A549 (cell line): ENCODE results near the gene PGAM1. TPM values are rescaled to one million over a fixed set of nuclear protein-coding genes. Genes with fewer than 3 reads are reported as not detected.

ENCODE experiments used
- ATAC-seq, 2 experiments: fragments of 200-7000 bp in 1 of 2; fragments of >200 bp in 1 of 2; cut with Nextera tagmentation in 1 of 2; cut with Tn5 transposase in 1 of 2; 3 replicates each; pipeline versions ENCODE4 v1.8.0 to v1.9.1; 2018 to 2020; ENCODE audit warnings: mild to moderate bottlenecking in 1 of 2, moderate library complexity in 1 of 2
- CTCF ChIA-PET: fragments of 300-600 bp; sonication (Branson Sonifier 250); formaldehyde crosslinking; extraction: SDS; loops from one replicate; lab custom pipeline; 2021; ENCODE audit warnings: antibody characterized with exemption, inconsistent platforms; lab: Yijun Ruan, JAX
- POLR2A ChIA-PET: fragments of 350-600 bp; formaldehyde crosslinking; extraction: SDS; loops from one replicate; lab custom pipeline; 2021; ENCODE audit warnings: antibody characterized with exemption, inconsistent platforms; lab: Yijun Ruan, JAX
- DNase-seq, 2 experiments: peaks; one replicate each; pipeline versions ENCODE4 v3.0.0 to v3.0.0-alpha.2; 2011 to 2016; ENCODE audit warnings: low read depth in 1 of 2, low spot score in 1 of 2
- FAIRE-seq: peaks from 2 replicates; lab custom pipeline; 2011; peaks lifted over from hg19 to GRCh38; lab: Jason Lieb, UNC
- H3K27ac ChIP-seq, 2 experiments: fragments of >200 bp; sonication (Bioruptor Twin); formaldehyde crosslinking; 3 replicates each; pipeline ENCODE4 v1.5.1; 2016 to 2017
- H3K4me1 ChIP-seq: fragments of >200 bp; sonication (Bioruptor Twin); formaldehyde crosslinking; 3 replicates; pipeline ENCODE4 v1.6.1; 2016
- H3K4me2 ChIP-seq: fragments of >200 bp; sonication (Bioruptor Twin); formaldehyde crosslinking; 3 replicates; pipeline ENCODE4 v1.6.1; 2016
- H3K4me3 ChIP-seq: fragments of >200 bp; sonication (Bioruptor Twin); formaldehyde crosslinking; 3 replicates; pipeline ENCODE4 v1.5.1; 2016
- H3K9me3 ChIP-seq: fragments of >200 bp; sonication (Bioruptor Twin); formaldehyde crosslinking; 3 replicates; pipeline ENCODE4 v1.6.1; 2016
- ATOH8 ChIP-seq: fragments of 250-450 bp; sonication (Bioruptor Pico); IDR thresholded peaks from 2 replicates; pipeline ENCODE4 v1.5.0; 2020; ENCODE audit warnings: low read depth, mild to moderate bottlenecking, moderate library complexity
- CBX2 ChIP-seq: fragments of 200-600 bp; sonication (generic); IDR thresholded peaks from 2 replicates; pipeline ENCODE4 v1.6.1; 2016; ENCODE audit warnings: low read depth, mild to moderate bottlenecking, borderline replicate concordance
- CHD2 ChIP-seq: fragments of 150-350 bp; IDR thresholded peaks from 2 replicates; pipeline ENCODE4 v1.6.1; 2014; ENCODE audit warnings: low read length; ENCODE audit not compliant: partially characterized antibody
- EP300 ChIP-seq, 2 experiments: fragments of >200 bp; sonication (Bioruptor Twin); formaldehyde crosslinking; IDR thresholded peaks; 2 replicates in 1 of 2; 3 replicates in 1 of 2; pipeline ENCODE4 v1.6.1; 2016 to 2017
- FOSL2 ChIP-seq, 2 experiments: fragments of 450-650 bp in 1 of 2; fragments of >200 bp in 1 of 2; sonication (Bioruptor Twin) in 1 of 2; formaldehyde crosslinking; IDR thresholded peaks; 2 replicates each; pipeline versions ENCODE4 v1.5.0 to v1.6.1; 2016 to 2020; ENCODE audit warnings: mild to moderate bottlenecking in 1 of 2, moderate library complexity in 1 of 2
- HDAC2 ChIP-seq: fragments of 200-600 bp; sonication (generic); IDR thresholded peaks from 2 replicates; pipeline ENCODE4 v1.6.1; 2016
- HMGXB4 ChIP-seq: fragments of 250-450 bp; sonication (Bioruptor Pico); IDR thresholded peaks from 2 replicates; pipeline ENCODE4 v1.5.0; 2021; ENCODE audit warnings: mild to moderate bottlenecking, moderate library complexity, borderline replicate concordance
- HOXB5 ChIP-seq: fragments of 250-450 bp; sonication (Bioruptor Pico); IDR thresholded peaks from 2 replicates; pipeline ENCODE4 v1.5.0; 2020; ENCODE audit warnings: mild to moderate bottlenecking, moderate library complexity
- JUN ChIP-seq, 2 experiments: fragments of >200 bp; sonication (Bioruptor Twin); formaldehyde crosslinking; IDR thresholded peaks; 2 replicates in 1 of 2; 3 replicates in 1 of 2; pipeline ENCODE4 v1.6.1; 2016 to 2017
- JUNB ChIP-seq: fragments of >200 bp; sonication (Bioruptor Twin); formaldehyde crosslinking; IDR thresholded peaks from 2 replicates; pipeline ENCODE4 v1.6.1; 2016
- MAFK ChIP-seq: fragments of 450-650 bp; IDR thresholded peaks from 2 replicates; pipeline ENCODE4 v1.6.1; 2014; ENCODE audit not compliant: partially characterized antibody
- PBX3 ChIP-seq: IDR thresholded peaks from 2 replicates; pipeline ENCODE4 v1.6.1; 2012
- POLR2A ChIP-seq: IDR thresholded peaks from 2 replicates; pipeline ENCODE4 v1.6.1; 2012; ENCODE audit warnings: mild to moderate bottlenecking, low read length
- RAD21 ChIP-seq, 2 experiments: fragments of >200 bp in 1 of 2; sonication (Bioruptor Twin) in 1 of 2; formaldehyde crosslinking in 1 of 2; IDR thresholded peaks in 1 of 2; conservative IDR thresholded peaks in 1 of 2; 2 replicates in 1 of 2; 3 replicates in 1 of 2; pipeline ENCODE4 v1.6.1; 2012 to 2018; ENCODE audit warnings: inconsistent platforms in 1 of 2
- WGBS: methylation state at CpG from one replicate; pipeline ENCODE4 v1.1.6; 2017; ENCODE audit errors: missing lambda C conversion rate; 5-methylcytosine and 5-hydroxymethylcytosine counted together
- polyA plus RNA-seq, 4 experiments: library from polyadenylated mRNA; depleted of rRNA in 3 of 4; stranded (reverse); fragments of >200 nt; fragmentation: RNase III in 1 of 4; extraction: RNeasy Plus Mini Kit Qiagen cat#74134 plus additional on column Dnase treatment in 1 of 4; gene quantifications; 2 replicates in 3 of 4; 3 replicates in 1 of 4; pipeline ENCODE4 v1.2.3, GENCODE V29; 2011 to 2017

Gene PGAM1
- polyA plus RNA-seq, 2 of the 4 experiments (the other 2 are of a cell fraction), result 459 to 557 TPM

- H3K27ac ChIP-seq, result no peak overlapping the region
- no peak for DNase-seq
- ChIA-PET CTCF (interaction anchor here (1.5 to 3.1 kb wide), 3 partner anchors 21 to 170 kb away, joined by 4 to 10 read pairs (median 6); no protein-coding TSS in a partner anchor), POLR2A (interaction anchor here (0.6 kb wide), 1 partner anchor 17 kb away, joined by 4 read pairs; no protein-coding TSS in a partner anchor)
- no peak overlapping the region for H3K4me3 ChIP-seq
- FAIRE-seq, result no peak
- WGBS, result 96% methylated on average over 1 of the region's 1 CpG
- no peak for ATAC-seq
- peaks cover 13% of the 10 kb centered on the region for H3K4me1 ChIP-seq
- H3K4me2 ChIP-seq, result no peak overlapping the region
- H3K9me3 ChIP-seq, result no peaks in the 10 kb centered on the region
- TF ChIP-seq EP300 (IDR thresholded peaks at IDR 0.05) (no peak), PBX3 (no peak), CHD2 (no peak), HDAC2 (no peak)
- TF ChIP-seq, all 56 proteins: peak for 0
Observed at GRCh38 chr10:97442277-97442676, 16.3 kb downstream of the PGAM1 start.

- Histone ChIP-seq H3K27ac (no peak overlapping the region), H3K4me3 (no peak overlapping the region), H3K9me3 (no peaks in the 10 kb centered on the region), H3K4me2 (no peak overlapping the region; the same call in 2 of the 3 replicates), H3K4me1 (peaks cover 27% of the 10 kb centered on the region)
- CTCF ChIA-PET, result interaction anchor here (0.6 to 3.1 kb wide), 8 partner anchors 10 to 806 kb away, joined by 3 to 10 read pairs (median 5); no protein-coding TSS in a partner anchor
- FAIRE-seq (no peak), ATAC-seq (no peak), DNase-seq (no peak)
- 92% methylated on average over 1 of the region's 1 CpG for WGBS
- TF ChIP-seq JUN (IDR thresholded peaks at IDR 0.05), result no peak
- peak; percentile 10 for TF ChIP-seq MAFK
- POLR2A ChIA-PET, result no interaction called here
Observed at GRCh38 chr10:97444212-97444611, 18.2 kb downstream of the PGAM1 start.

GRCh38 chr10:97445357-97445721 lies 19.3 kb downstream of the PGAM1 start:
- ChIA-PET CTCF (interaction anchor here (0.6 to 3.1 kb wide), 10 partner anchors 9 to 167 kb away, joined by 3 to 10 read pairs (median 4); no protein-coding TSS in a partner anchor), POLR2A (interaction anchor here (0.7 kb wide), 1 partner anchor 69 kb away, joined by 3 read pairs; no protein-coding TSS in a partner anchor)
- 3% methylated on average over 13 of the region's 13 CpGs for WGBS
- Histone ChIP-seq H3K9me3 (no peaks in the 10 kb centered on the region), H3K27ac (peak overlapping the region; percentile 80 to 92), H3K4me2 (peak overlapping the region; percentile 78), H3K4me3 (peak overlapping the region; percentile 79), H3K4me1 (peaks cover 27% of the 10 kb centered on the region)
- FAIRE-seq (no peak), DNase-seq (no peak), ATAC-seq (peak; percentile 7 to 14; a peak in 4 of 6 replicates)
- no peak for TF ChIP-seq CBX2
- TF ChIP-seq HOXB5 (CRISPR knock-in tag), result no peak
- TF ChIP-seq JUNB, result no peak
- TF ChIP-seq POLR2A, result no peak
- no peak for TF ChIP-seq HMGXB4 (CRISPR knock-in tag)
- TF ChIP-seq FOSL2 (IDR thresholded peaks at IDR 0.05), result no peak
- TF ChIP-seq FOSL2 (CRISPR knock-in tag; IDR thresholded peaks at IDR 0.05), result no peak
- TF ChIP-seq ATOH8 (CRISPR knock-in tag), result no peak
- no peak for TF ChIP-seq RAD21 (conservative IDR thresholded peaks at IDR 0.05 in 1 of 2, IDR thresholded peaks at IDR 0.05 in 1 of 2)
